ENCODE measurements around the gene RASGRF1.

Gene RASGRF1

GRCh38 chr15:78989701-78990240 lies 100.8 kb downstream of the RASGRF1 start:
- no peak for DNase-seq (ENCODE audit: low read depth)
- TF ChIP-seq, protein P1, sequence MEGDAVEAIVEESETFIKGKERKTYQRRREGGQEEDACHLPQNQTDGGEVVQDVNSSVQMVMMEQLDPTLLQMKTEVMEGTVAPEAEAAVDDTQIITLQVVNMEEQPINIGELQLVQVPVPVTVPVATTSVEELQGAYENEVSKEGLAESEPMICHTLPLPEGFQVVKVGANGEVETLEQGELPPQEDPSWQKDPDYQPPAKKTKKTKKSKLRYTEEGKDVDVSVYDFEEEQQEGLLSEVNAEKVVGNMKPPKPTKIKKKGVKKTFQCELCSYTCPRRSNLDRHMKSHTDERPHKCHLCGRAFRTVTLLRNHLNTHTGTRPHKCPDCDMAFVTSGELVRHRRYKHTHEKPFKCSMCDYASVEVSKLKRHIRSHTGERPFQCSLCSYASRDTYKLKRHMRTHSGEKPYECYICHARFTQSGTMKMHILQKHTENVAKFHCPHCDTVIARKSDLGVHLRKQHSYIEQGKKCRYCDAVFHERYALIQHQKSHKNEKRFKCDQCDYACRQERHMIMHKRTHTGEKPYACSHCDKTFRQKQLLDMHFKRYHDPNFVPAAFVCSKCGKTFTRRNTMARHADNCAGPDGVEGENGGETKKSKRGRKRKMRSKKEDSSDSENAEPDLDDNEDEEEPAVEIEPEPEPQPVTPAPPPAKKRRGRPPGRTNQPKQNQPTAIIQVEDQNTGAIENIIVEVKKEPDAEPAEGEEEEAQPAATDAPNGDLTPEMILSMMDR (conservative IDR thresholded peaks at IDR 0.05; ENCODE audit: low read length): no peak
- no peak overlapping the region for H3K4me3 ChIP-seq (ENCODE audit: low read length)

- TF ChIP-seq, protein P1 (conservative IDR thresholded peaks at IDR 0.05; ENCODE audit: low read length): no peak
- peak; percentile 98 for DNase-seq (ENCODE audit: low read depth)
- no peak overlapping the region for H3K4me3 ChIP-seq (ENCODE audit: low read length)
Measured at GRCh38 chr15:78988361-78988911, 102.1 kb downstream of the RASGRF1 start.

DNA sequence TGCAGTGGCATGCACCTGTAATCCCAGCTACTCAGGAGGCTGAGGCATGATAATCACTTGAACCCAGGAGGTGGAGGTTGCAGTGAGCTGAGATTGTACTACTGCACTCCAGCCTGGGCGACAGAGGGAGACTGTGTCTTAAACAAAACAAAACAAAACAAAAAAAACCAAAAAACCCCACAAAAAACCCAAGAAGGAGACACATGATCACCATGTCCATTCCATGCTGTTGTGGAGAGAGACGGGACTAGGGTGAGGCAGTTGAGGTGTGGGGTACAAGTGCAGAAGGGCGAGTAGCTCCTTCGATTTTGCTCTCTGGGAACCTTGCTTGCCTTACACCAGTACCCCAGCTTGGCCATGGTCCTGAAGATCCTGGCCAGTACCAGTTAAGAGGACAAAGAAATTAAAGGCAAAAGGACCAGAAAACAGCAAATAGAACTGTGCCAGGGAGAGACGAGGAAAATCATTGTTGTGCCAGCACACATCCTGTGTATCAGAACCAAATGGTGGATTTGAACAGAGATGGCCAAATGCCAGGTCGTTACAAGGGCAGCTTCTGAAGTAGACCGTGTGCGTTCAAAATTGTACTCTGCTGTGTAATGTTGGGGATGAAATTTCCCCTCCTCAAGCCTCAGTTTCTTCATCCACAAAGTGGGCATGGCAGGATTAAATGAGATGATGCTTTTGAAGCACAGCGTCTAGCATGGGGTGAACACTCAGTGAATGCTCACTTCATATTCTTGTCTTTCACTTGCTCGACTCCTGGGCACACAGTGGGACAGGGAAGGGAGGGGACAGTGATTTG lies 102.8 kb downstream of the RASGRF1 start:
- TF ChIP-seq, protein P1 (conservative IDR thresholded peaks at IDR 0.05; ENCODE audit: low read length): no peak

GRCh38 chr15:78985859-78986475 lies 104.6 kb downstream of the RASGRF1 start:
- DNase-seq (ENCODE audit: low read depth): no peak
- H3K4me3 ChIP-seq (ENCODE audit: low read length): no peak overlapping the region
- TF ChIP-seq, protein P1 (conservative IDR thresholded peaks at IDR 0.05; ENCODE audit: low read length): no peak

More for the DNA sequence above, 102.8 kb downstream of the RASGRF1 start:
- H3K4me3 ChIP-seq (ENCODE audit: low read length): no peak overlapping the region
- DNase-seq (ENCODE audit: low read depth): peak; percentile 36

DNA sequence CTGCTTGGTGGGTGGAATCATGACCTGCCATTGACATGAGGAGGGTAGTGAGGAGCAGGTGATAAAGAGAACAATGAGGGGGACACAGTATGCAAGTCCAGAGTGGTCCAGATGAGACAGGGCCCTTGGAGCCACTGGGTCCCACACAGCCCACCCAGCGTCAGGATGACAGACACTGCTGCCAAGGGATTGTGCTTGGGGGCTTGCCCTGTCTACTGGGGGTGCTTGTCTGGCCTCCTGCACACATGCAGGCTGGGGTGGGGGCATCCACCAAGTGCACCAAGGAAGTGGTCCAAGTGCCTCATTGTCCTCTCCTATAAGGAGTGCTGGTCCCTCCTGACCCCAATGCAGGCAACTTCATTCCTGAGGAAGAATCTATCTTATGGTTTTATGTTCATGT lies 106.5 kb downstream of the RASGRF1 start:
- DNase-seq (ENCODE audit: low read depth): no peak
- no peak overlapping the region for H3K4me3 ChIP-seq (ENCODE audit: low read length)
- TF ChIP-seq, protein P1 (conservative IDR thresholded peaks at IDR 0.05; ENCODE audit: low read length): no peak

DNA sequence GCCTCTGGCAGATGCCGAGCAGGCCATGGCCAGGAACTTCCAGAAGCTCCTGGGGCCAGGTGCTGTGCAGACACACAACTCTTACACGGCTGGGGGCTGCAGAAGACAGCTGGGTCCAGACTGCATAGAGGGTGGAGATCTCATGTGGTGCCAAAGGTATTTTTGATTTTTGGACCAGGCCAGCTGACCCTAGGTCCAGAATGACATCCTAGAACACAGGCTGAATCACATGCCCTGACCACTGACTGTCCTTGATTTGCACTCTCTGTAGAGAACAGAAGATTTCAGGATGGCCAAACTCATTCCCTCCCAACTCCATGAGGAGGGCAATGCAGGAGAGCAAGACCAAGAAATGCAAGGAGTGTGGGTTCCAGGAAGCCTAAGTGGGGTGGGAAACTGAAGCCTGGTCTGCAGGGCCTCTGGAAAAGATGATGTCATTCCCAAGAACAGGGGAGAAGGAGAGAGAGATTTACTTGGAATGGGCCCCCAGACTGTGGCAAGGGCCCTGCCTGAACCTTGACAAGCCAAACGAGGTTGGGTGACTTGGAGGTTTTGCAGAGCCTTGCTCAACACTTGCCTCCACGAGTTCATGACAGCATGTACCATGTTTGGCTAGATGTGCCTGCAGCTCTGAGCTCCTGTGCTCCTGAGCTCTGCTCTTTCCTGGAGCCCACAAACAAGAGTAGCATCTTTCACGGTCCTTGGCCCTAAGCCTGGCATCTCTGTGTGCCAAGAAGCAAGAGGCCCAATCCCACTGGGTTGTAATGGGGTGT lies 107.2 kb downstream of the RASGRF1 start:
- TF ChIP-seq, protein P1 (conservative IDR thresholded peaks at IDR 0.05; ENCODE audit: low read length): no peak
- no peak overlapping the region for H3K4me3 ChIP-seq (ENCODE audit: low read length)
- DNase-seq (ENCODE audit: low read depth): no peak

Data from AG10803 (cell line).